Measurements from ENCODE around the gene PLA2G2C.
"Not testable (repeated sequence)": the region's sequence is repeated elsewhere in the genome, so short reads cannot be mapped to it uniquely, and the experiment has no call there.

PLA2G2C gene

DNA sequence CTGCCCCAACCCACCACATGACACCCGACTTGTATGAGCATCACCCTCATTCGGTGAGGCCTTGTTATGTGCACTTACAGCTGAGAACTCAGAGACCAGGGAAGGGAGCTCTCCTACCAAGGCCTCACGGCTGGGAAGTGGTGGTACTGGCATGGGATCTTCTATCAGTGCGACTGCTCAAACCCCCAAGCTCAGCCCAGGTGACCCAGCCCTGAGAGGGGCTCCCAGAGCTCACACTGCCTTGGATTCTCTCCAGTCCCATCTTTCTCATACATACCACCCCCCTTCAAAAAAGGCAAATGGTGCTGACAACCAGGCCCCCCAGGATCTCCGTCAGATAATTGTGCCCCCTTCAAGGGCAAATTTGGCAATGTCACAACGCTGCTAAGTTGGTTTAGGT is 48.0 kb downstream of the PLA2G2C start:
- no peak for DNase-seq (ENCODE audit: low read depth in 1 of 2, low spot score in 1 of 2)

DNA sequence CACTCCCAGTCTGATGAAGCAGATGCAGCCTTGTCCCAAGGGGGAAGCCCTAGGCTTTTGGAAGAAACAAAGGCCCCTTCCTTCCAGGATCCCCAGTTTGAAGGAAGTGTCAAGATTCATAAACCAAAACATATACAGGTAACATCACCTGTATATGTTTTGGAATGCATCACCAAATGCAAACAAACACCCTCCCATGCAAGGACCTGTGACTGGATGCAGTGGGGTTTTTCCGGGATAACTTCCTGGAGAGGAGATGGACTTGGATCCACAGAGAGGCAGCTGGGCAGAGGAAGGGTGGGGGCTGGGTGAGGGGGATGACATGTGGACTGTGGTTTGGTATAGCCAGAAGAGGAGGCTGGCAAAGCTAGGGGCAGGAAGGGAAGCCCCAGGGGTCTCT is 48.7 kb downstream of the PLA2G2C start:
- DNase-seq (ENCODE audit: low read depth in 1 of 2, low spot score in 1 of 2): no peak

DNA sequence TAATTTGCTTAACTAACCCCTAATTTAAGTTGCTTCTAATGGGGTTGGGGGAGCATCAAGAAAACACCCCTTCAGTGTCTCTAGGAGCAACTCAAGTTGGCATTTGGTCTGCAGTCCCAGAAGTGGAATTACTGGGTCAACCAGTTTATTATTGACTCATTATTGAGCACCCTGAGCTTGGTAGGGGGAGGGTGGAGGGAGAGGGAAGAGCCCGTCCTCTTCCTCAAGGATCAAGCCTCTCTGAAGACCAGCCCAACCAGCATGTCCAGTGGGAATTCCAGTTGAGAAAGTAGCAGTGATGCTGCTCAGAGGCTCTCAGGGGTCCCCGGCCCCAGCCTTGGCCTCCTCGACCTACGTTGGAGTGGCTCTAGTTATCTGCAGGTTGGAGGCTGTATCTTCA is 49.3 kb downstream of the PLA2G2C start:
- no peak for DNase-seq (ENCODE audit: low read depth in 1 of 2, low spot score in 1 of 2)

DNA sequence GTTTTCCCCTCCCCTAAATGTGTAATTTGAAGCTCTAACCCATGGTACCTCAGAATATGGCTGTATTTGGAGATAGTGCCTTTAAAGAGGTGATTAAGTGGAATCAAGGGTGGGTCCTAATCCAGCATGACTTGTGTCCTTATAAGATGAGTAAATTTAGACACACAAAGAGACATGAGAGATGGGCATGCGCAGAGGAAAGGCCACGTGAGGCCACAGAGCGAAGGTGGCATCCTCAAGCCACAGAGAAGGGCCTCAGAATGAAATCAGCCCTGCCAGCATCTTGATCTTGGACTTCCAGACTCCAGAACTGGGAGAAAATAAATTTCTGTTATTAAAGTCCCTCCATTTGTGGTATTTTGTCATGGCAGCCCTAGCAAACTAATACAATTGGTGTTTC is 50.1 kb downstream of the PLA2G2C start:
- DNase-seq (ENCODE audit: low read depth in 1 of 2, low spot score in 1 of 2): no peak

DNA sequence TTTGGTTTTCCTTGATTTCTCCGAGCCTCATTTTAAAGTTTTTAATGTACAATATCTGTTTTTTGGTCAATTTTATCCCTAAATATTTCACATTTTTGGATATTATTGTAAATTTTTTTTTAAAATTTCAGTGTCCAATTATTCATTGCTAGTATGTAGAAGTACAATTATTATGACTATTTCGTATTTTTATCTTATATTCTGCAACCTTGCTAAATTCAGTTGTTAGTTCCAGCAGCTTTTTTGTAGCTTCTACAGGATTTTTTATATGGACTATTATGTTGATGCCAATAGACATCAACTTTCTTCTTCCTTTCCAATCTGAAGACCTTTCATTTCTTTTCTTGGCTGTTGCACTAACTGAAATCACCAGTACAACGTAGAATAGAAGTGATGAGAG is 51.3 kb downstream of the PLA2G2C start:
- DNase-seq (ENCODE audit: low read depth in 1 of 2, low spot score in 1 of 2): no peak

DNA sequence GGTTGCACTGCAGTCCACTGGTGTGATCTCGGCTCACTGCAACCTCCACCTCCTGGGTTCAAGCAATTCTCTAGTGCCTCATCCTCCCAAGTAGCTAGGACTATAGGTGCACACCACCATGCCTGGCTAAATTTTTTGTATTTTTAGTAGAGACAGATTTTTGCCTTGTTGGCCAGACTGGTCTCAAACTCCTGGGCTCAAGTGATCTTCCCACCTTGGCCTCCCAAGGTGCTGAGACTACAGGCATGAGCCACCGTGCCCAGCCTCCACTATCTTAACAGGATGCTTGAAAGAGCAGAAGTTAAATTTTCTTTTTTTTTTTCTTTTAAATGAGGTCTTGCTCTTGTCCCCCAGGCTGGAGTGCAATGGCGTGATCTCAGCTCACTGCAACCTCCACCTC is 55.8 kb downstream of the PLA2G2C start:
- DNase-seq (ENCODE audit: low read depth in 1 of 2, low spot score in 1 of 2): not testable (repeated sequence)

DNA sequence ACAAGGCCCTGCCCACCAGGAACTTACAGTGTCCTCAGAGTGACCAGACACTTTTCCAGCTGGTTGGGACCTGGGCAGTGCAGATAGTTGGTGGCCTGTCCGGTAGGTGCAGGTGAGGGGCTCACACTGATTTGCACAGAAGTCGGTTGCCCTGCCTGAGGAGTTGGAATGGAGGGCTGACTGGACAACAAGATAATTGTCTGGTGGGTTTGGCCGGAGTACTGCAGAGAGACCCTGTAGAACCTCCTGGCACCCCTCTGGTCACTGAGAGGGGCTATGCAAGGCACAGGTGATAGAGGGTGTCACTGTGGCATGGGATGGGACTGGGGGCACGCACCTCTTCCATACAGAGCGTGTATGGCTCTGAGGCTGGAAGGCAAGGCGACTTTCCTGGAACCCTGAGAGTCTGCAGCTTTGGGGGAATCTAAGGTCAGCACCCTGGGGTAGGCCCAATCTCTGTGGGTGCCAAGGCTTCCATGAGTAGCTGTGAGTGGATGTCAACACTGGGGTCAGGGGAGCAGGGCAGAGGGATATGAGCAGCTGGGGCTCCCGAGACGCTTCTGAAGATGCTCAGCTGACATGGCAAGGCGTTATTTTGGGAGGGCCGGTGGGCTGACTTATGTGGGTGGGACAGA is 59.4 kb downstream of the PLA2G2C start:
- DNase-seq (ENCODE audit: low read depth in 1 of 2, low spot score in 1 of 2): no peak

DNA sequence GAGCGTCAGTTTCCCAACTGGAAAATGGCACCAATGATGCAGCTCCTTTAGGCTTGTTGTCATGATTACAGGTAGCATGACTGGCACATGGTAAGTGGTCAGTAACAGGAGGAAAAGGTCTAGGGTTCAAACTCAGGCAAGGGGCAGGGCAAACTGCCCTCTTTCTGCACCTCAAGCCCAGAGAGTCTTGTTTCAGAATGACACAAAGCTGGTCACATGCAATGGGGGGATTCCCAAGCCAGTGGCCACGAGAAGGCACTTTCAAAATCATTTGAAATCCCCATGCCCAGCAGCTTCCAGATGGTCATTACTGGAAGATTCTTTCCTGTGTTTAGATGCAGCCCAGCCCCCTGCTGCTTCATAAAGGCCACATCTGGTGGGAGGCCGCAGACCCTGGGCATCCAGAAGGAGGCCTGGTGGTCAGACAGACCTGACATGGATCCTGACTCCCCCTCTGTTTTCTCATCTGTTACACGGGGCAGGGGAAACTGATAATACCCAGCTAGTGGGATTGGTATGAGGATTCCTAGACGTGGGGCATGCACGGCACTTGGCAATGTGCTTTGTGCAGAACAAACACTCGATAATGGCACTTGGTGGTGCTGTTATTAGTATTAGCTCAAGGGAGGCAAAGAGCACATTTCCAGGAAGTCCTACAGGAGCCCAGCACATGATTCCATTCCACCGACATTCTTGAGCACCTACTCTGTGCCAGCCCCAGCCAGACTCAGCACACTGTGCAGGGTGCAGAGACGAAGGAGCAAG is 60.1 kb downstream of the PLA2G2C start:
- DNase-seq (ENCODE audit: low read depth in 1 of 2, low spot score in 1 of 2): no peak

DNA sequence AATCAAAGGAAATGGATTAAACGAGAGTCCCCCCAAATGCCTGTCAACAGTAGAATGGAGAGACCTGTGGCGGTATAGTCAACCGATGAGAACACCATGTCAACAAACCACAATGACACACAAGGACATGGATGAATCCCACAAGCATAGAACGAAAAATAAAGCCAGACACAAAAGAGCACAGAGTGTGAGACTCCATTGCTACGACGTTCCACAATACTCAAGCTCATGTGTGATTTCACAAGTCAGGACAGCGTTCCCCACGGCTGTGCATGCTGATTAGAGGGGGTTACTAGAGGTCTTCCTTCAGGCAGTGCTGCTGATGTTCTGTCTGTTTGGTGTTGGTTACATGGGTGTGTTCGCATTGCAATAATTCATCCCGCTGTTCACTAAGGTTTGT is 61.2 kb downstream of the PLA2G2C start:
- DNase-seq (ENCODE audit: low read depth in 1 of 2, low spot score in 1 of 2): no peak

DNA sequence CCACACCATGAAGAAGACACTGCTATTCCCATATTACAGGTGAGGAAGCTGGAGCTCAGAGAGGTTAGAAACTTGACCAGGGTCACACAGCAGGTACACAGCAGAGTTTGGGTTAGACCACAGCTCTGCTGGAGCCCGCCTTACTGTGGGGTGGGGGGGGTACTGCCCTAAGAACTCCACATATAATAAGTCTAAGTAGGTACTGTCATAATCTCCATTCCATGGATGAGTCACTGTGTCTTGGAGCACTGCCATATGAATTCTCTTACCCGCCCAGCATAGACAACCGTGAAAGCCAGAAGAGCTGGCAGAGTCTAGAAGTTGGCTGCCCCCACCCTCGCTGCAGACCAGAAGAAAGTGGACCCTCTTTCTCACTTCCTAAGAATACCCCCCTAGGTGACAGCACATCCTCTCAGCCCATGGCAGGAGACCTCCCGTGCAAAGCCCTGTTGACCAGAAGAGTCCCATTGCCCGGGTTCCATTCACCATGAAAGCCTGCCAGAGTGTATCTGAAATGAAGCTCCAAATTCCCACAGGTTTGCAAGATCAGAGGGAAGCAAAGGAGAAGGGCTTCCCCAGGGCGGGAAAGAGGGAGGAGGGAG is 61.8 kb downstream of the PLA2G2C start:
- DNase-seq (ENCODE audit: low read depth in 1 of 2, low spot score in 1 of 2): no peak

DNA sequence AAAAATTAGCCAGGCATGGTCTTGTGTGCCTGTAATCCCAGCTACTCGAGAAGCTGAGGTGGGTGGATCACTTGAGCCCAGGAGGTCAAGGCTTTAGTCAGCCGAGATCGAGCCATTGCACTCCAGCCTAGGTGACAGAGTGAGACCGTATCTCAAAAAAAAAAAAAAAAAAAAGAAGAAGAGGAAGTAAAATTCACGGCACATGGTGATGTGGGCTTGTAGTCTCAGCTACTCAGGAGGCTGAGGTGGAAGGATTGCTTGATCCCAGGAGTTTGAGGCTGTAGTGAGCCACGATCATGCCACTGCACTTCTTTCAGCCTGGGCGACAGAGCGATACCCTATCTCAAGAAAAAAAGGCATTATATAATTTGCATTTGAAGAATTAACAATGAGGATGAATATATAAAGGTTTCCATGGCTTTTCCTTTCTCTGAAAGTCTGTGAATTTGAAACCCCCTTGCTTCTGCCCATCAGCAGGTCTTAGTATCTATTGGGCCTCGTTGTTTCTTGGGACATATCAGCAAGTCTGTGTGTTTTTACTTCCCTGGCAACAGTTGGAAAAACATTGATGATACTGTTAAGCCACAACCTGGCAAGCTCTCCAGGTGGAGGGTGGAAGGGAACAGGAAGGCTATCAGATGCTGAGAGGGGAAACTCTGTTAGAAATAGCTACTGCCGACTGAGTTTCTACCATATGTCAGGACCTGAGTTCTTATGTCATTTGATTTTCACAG is 62.4 kb downstream of the PLA2G2C start:
- no peak for DNase-seq (ENCODE audit: low read depth in 1 of 2, low spot score in 1 of 2)

DNA sequence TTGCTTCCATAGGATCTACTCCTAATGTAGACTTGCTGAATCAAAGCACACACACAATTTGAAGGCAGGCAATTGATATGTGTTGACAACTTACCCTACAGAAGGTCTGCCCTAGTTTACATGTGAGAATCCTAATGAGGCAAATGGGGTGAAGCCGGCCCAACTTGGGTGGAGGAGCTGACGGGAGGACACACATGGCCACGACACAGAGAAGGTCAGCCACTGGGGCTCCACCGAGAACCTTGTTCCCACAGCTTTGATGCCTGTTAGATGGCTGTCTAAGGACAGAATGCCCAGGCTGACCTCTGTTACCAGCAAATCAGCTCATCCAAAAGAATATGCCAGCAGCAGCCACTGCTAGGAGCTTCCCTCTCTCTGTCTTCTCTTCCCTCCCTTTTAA is 65.5 kb downstream of the PLA2G2C start:
- no peak for DNase-seq (ENCODE audit: low read depth in 1 of 2, low spot score in 1 of 2)

DNA sequence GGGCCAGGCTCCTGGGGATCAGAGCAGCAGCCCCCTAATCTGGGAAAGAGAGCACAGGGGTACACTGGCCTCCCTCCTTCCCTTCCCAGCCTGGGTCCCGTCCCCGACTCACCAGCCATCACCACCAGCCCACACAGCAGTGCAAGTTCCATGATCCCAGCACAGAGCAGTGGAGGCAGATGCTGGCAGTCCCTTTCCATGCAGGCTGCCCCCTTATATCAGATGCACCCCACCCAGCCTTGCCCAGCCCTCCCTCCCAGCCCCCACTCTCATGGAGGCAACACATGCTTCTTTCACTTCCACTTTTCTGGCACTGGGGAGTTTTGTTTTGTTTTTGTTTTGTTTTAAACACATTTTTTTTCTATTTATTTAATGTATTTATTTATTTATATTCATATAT is 67.0 kb downstream of the PLA2G2C start, which contains the start of gene PLA2G2D:
TSS of gene PLA2G2D (minus strand) at position 190 of the 400 bp plus-strand sequence. CDS start at position 152, 38 bp downstream.
- DNase-seq (ENCODE audit: low read depth in 1 of 2, low spot score in 1 of 2): no peak

DNA sequence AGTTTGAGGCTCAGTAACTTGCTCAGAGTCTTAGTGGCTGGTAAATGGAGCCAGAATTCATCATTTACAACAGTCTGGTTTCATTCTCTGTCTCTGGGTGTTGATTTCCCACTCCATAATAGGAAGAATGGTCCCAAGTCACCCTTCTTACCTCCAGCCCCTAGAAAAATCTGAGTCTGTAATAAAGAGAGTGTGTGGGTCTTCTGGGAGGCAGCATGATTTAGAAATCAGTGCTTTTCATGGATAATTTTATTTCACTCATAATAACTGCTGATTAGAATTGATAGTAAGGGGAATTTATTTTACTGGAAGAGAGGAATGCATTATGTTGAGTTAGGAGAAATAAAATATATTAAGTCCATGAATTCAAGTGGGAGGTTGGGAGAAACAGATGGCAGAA is 69.1 kb downstream of the PLA2G2C start:
- DNase-seq (ENCODE audit: low read depth in 1 of 2, low spot score in 1 of 2): no peak

DNA sequence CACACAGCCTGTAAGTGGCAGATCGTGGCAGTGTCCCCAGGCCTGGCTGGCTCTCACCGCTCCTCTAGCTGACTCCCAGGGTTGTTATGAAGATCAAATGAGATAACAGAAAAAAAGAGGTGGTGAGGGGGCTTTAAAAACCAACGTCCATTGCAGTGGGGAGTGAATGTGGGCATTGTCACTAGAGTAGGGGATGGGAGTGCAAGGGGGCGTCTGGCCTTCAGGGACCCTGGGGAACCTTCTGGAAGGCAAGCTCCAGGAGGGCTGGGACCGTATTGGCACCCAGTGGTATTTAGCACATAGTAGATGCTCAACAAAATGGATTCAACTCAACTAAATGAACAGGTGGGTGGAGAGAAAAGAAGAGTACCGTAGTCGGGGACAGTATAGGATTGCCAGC is 70.4 kb downstream of the PLA2G2C start:
- DNase-seq (ENCODE audit: low read depth in 1 of 2, low spot score in 1 of 2): no peak

DNA sequence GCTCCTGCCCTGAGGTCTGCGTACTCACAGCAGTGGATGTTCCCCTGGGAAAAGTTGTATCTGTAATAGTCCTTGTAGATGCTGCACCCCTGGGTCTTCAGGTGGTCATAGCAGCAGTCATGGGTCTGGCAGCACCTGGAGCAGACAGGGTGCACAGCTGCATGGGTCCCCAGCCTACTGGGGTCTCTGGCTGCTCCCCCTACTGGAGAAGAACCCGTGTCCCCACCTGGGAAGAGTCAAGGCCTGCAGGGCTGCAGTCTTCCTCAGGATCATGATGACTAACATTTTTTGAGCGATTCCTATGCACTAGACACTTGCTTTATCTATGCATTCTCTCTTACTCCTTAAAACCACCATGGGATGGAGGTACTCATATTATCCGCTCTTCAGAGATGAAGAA is 70.8 kb downstream of the PLA2G2C start:
- no peak for DNase-seq (ENCODE audit: low read depth in 1 of 2, low spot score in 1 of 2)

DNA sequence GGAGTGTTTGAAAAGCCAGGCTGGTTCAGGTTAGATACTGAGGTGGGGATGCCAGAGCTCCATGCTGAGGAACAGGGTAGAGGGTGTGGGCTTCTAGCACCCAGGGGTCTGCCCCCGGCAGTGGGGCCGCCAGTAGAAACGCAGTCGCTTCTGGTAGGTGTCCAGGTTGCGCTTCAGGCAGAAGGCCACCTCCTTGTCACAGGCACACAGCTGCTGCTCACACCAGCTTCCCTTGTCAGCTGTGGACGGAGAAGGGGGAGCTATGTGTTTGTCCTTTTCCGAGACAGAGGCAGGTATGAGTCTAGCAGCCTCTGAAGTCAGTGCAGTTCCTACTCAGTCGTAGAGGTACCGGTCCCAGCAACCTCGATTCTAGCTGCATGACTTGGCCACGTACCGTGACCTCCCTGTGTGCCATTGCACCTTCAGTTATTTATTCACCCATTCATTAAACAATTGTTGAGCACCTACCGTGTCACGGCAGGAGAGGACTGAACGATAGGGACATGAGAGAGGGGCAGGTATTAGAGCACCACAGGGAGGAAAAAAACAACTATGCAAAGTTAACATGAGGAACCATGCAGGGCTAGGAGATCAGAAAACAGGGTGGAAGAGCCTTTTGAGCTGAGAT is 72.2 kb downstream of the PLA2G2C start:
- DNase-seq (ENCODE audit: low read depth in 1 of 2, low spot score in 1 of 2): no peak

Measured in activated CD4-positive, alpha-beta T cell treated with anti-CD3 and anti-CD28 coated beads, Interleukin-2, amount 50 U/mL, for 24 hours (primary cell).